Skin epidermis (tissue), 12 donors: Measurements from ENCODE around the gene SFT2D2.

Experiments used
- H3K27ac ChIP-seq, 21 experiments: fragments of 200-600 bp; sonication (generic) in 11 of 21; one replicate each; pipeline ENCODE4 v1.5.0; 2020; ENCODE audit warnings: mild to moderate bottlenecking in 3 of 21, inconsistent platforms in 2 of 21, moderate library complexity in 2 of 21
- H3K4me3 ChIP-seq, 7 experiments: fragments of 200-600 bp; sonication (generic) in 2 of 7; one replicate each; pipeline ENCODE4 v1.5.0; 2020; ENCODE audit warnings: inconsistent platforms in 2 of 7, mild to moderate bottlenecking in 2 of 7, moderate library complexity in 1 of 7

Gene SFT2D2

DNA sequence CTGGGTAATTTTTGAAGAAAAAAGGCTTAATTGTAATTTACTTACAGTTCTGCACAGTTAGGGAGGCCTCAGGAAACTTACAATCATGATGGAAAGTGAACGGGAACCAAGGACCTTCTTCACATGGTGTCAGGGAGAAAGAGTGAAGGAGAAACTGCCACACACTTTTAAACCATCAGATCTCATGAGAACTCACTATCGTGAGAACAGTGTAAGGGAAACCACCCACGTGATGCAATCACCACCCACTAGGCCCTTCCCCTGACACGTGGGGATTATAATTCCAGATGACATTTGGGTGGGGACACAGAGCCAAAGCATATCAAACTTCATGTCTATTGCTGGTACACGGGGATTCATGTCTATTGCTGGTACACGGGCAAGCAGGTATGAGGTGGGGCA is 5.3 kb upstream of the SFT2D2 start:
- H3K27ac ChIP-seq = no peak overlapping the region
- no peak overlapping the region for H3K4me3 ChIP-seq

DNA sequence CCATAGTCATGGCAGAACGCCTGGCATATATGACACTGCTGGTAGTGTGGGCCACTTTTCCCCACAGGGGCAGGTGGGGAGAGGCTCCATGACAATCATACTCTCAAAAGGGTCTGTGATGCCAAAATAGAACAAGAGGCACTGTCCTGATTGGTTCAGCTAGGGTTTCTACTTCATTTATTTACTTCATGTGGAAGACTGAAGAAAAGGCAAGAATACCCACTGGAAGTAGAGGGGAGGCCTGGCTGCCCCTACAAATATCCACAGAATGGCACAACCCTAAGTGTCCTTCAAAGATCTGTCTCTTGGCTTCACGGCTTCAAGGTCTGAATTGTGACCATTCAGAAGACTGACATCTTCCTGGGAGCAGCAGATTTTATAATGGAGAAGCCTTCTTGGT is 4.5 kb upstream of the SFT2D2 start:
- Histone ChIP-seq H3K27ac (no peak overlapping the region), H3K4me3 (no peak overlapping the region)

DNA sequence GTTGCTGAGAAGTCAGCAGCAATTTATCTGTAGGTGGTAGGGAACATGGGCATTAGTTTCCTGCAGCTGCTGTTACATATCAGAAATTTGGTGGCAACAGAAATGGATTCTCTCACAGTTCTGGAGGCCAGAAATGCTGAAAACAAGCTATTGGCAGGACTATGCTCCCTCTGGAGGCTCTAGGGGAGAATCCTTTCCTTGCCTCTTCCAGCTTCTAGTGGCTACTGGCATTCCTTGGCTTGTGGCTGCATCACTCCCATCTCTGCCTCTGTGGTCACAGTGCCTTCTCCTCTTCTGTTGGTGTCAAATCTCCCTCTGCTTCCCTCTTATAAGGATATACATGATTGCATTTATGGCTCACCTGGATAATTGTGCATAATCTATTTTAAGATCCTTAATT is 2.5 kb upstream of the SFT2D2 start:
- Histone ChIP-seq H3K27ac (no peak overlapping the region), H3K4me3 (no peak overlapping the region)

DNA sequence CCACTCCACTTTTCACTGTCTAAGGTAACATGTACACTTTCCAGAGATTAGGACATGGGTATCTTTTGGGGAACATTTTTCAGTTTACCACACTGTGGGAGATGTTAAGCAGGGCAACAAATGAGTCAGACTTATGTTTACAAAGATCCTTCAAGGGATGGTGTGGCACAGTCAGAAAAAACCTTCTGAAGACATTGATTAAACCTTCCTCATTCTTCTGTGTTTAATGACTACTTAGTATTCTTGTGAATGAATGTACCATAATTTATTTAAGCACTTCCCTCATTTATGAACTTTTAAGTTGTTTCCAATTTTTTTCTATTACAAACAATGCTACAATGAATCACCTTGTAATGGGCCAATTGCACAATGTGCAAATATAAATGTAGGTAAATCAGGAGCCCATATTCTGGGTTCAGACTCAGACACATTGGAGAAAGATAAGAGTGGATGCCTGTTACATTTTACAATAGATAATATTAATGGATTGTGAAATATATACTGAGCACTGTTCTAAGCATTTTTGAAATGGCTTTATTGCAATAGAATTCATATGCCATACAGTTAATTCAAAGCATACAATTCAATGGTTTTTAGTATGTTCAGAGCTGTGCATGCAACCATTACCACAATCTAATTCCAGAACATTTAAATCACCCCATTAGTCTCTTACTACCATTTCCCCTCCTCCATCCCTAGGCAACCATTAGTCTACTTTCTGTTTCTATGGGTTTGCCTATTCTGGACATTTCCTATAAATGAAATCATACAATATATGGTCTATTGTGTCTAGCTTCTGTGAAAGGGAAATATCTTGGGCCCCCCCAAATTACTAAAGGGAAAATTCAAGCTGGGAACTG is 1.9 kb upstream of the SFT2D2 start:
- Histone ChIP-seq H3K4me3 (no peak overlapping the region), H3K27ac (no peak overlapping the region)

DNA sequence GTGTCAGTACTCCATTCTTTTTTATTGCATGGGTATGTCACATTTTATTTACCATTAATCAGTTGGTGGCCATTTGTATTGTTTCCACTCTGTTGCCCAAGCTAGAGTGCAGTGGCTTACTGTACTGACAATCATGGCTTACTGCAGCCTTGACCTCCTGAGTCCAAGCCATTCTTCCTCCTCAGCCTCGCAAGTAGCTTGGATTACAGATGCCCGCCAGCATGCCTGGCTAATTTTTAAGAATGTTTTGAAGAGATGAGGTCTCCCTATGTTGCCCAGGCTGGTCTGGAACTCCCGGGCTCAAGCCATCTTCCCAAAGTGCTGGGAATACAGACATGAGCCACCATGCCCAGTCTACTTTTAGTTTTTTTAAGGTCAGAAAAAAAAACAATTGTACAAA is 813 bp upstream of the SFT2D2 start:
- peak overlapping the region in 4 of 7 experiments; percentile 85 to 94 (median 88) for H3K4me3 ChIP-seq

DNA sequence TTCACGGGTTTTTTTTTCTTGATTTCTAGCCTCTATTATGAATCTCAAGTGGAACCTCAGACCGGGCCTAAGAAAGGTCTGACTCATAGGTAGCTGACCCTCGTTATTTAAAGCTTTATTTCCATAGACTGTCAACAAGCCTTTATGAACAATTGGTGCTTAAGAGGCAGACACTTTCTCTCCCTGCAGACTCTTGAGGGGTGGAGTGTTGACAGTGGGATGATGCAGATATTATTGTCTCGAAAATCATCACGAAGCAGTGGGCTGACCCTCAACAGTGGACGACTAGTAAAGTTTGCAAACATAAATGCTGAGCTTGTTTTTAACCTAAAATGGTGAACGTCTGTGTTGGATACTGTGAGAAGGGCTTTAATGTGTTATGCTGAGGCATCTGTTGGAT is 1.8 kb downstream of the SFT2D2 start:
- Histone ChIP-seq H3K27ac (peak overlapping the region in 13 of 21 experiments; percentile 30 to 95 (median 93)), H3K4me3 (peak overlapping the region in 6 of 7 experiments; percentile 64 to 94 (median 87))

More for the DNA sequence above, 813 bp upstream of the SFT2D2 start:
- peak overlapping the region in 6 of 21 experiments; percentile 89 to 95 (median 94) for H3K27ac ChIP-seq

DNA sequence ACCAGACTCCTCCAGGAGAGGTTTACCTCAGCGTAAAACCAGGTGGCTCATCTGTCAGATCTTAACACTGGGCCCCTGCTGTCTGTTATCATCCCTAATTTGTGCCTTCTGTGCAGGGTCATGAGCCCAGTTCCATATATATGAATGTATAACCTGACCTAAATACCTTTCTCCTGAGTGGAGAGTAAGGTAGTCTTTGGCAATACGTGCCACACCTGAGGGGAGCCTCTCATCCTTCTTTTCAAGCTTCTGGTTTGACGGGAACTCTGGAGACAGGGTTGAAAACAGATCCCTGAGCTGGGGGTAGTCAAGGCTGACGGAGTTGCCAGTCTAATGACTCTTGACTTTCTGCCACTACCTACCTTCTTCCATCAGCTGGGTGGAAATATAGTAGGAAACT is 4.1 kb downstream of the SFT2D2 start:
- peak overlapping the region in 12 of 21 experiments; percentile 10 to 95 (median 59) for H3K27ac ChIP-seq
- no peak overlapping the region for H3K4me3 ChIP-seq

DNA sequence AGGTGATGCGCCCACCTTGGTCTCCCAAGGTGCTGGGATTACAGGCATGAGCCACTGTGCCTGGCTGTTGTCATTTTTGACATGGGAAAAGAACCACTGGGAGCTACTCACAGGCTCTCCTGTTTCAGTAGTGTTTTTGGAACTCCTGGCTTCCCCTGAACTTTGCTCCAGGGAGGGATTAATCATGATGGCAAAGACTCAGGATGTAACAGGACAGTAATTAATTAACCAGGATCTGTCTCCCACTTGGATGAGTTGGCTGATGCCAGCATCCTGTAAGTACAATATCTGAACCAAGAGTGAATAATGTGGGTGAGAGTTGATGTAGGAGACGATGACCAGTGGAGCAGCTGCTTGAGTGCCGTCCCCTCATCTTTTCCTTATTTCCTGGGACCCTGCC is 4.9 kb downstream of the SFT2D2 start:
- no peak overlapping the region for H3K4me3 ChIP-seq
- H3K27ac ChIP-seq = peak overlapping the region in 7 of 21 experiments; percentile 5 to 93 (median 34)

DNA sequence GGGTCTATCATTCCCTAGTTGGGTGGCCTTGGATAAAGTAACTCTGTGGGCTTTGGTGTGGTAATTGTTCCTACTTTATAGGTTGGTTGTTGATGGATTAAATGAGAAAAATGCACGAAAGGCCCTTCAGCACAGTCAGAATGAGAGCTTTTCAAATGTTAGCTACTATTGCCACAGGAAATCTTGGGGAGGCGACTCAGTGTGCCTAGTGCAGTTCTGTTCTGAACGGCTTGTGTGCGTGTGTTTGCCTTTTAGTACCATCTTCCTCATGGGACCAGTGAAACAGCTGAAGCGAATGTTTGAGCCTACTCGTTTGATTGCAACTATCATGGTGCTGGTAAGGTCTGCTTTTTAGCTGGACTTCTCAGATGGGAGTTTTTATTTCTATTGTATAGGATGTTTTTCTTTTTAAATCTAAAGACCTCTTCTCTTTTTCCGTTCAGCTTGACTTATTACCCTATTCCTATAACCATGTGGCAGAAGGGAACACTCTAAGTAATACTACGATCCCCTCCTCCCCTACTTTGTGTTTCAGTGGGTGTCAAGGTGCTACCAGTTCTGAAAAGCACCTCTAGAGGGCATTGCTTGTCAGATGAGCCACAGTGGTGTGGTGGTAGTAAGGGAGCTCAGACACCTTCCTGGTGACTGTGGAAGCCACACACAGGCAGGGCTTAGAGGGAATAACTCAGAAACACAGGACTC is 9.2 kb downstream of the SFT2D2 start:
- H3K27ac ChIP-seq = peak overlapping the region in 3 of 21 experiments; percentile 9 to 63 (median 52)

DNA sequence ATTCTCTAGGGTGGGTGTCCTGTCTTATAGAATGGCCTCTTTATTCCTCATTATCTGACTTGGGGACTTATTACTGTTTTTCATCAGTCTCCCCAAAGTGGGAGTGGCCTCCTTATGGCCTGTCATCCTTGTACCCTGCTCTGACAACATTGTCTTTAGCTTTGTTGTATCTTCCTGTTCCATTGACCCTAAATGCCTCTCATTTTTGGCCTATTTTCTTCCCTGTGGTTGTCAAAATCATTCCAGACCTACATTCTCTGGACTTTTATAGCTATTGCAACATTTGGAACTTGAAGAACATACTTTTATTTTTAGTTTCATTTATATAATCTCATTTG is 9.7 kb downstream of the SFT2D2 start:
- no peak overlapping the region for H3K4me3 ChIP-seq
- peak overlapping the region in 3 of 21 experiments; percentile 9 to 63 (median 52) for H3K27ac ChIP-seq

More for the DNA sequence above, 9.2 kb downstream of the SFT2D2 start:
- H3K4me3 ChIP-seq = no peak overlapping the region

DNA sequence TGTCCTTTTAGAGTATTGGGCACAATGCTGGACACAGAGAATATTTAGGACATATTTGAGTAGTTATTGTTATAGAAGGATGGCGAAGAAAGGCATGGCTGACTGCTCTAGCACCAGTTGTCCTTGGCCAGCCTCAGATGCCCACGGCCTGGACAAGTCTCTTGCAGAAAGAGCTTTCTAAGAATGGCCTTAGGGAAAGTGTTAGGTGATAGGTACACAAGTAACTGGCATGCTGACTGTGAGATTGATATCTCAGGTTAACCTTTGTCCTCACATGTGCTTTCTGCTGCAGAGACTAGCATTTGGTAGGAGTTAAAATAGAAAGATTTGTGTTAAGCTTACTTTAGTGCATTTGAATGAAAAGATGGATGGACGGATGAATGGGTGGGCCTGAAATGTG is 10.1 kb downstream of the SFT2D2 start:
- Histone ChIP-seq H3K4me3 (no peak overlapping the region), H3K27ac (no peak overlapping the region)

DNA sequence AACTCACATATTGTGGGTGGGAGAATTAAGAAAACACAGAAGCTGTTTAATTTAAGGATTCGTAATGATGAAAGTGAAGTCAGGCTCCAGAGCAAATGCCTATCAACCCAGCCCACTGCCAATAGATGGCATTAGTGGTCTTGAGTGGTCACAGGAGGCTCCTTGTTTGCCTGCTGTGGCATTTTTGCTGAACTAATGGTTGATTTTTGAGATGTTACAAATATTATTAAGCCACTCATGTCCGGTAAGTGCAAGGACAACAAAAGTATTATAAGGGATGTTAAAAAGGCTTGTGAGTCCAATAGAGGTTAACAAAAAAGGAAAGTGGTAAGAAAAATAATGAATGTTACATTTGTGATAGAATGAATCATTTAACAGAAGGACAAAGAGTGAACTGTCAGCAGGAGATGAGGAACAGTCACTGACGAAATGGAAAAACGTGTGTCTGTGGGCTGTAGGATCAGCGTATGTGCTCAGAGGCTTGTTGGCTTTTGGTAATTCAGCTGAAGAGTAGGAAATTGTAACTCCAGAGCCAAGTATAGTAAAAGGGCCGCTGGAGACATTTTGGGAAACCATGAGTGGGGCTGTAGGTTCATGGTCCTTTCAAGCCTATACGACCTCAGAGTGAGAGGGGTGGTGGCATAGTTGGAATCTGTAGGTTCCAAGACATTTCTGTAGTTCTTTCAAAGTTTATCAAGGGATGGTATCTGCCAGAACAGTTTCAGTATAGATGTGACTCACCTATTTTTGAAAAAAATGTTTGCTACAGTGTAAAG is 11.2 kb downstream of the SFT2D2 start:
- H3K27ac ChIP-seq = no peak overlapping the region
- no peak overlapping the region for H3K4me3 ChIP-seq

DNA sequence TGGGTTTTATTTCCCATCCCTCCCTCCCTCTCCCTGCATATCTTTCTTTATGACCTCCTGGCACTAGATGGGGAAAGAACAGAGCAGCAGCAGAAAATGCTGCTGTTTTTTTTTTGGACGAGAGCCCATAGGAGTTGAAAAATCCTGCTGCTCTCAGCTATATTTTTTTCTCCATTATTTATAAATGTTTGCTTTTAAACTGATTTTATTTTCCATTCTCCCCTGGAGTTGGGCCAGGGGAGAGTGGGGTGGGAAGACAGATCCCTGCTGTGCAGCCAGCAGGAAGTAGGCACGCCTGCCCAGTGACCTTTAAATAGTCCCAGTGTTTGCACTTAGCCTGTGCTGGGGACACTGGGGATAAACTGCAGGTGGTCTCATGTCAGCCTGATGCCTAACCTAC is 17.4 kb downstream of the SFT2D2 start:
- H3K4me3 ChIP-seq = no peak overlapping the region
- H3K27ac ChIP-seq = peak overlapping the region in 6 of 21 experiments; percentile 2 to 49 (median 40)

DNA sequence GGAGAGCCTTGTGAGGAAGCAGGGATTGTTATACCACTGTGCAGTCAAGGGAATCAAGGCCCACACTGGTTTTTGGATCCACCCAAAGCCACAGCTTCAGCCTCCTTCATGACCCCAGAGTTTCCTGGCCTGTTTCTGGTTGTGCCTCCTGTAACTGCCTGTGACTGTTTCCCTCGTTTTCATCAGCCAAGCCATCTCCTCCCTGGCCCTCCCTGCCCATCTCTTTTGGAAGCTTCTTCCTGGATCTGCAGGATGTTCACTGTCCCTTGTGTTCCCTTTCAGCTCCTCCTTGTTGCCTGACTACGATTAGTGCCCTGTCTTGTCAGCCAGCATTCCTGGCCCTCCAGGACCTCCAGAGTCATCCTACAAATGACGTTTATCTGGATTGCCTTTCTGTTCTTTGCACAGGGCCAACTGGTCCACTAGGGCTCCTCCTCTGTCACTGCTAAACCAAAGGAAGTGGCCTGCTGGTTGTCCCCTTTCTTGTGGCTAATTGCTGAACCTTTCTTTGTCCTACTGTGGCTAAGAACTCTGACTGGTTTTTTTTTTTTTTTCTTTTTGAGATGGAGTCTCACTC is 17.9 kb downstream of the SFT2D2 start:
- no peak overlapping the region for H3K4me3 ChIP-seq
- peak overlapping the region in 8 of 21 experiments; percentile 2 to 59 (median 48) for H3K27ac ChIP-seq

DNA sequence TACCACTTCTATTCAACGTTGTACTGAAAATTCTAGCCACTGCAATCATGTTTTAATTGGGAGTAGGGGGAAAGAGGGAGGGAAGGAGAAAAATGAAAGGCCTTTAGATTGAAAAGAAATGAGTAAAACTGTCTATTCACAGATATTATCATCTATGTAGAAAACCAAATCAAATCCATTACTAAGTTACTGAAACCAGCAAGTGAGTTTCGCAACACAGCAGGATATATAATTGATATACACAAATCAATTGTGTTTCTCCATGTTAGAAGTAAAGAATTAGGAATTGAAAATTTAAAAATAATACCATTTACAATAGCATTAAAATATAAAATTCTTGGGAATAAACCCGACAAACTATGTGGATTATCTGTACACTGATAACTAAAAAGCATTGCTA is 19.2 kb downstream of the SFT2D2 start:
- Histone ChIP-seq H3K27ac (no peak overlapping the region), H3K4me3 (no peak overlapping the region)

DNA sequence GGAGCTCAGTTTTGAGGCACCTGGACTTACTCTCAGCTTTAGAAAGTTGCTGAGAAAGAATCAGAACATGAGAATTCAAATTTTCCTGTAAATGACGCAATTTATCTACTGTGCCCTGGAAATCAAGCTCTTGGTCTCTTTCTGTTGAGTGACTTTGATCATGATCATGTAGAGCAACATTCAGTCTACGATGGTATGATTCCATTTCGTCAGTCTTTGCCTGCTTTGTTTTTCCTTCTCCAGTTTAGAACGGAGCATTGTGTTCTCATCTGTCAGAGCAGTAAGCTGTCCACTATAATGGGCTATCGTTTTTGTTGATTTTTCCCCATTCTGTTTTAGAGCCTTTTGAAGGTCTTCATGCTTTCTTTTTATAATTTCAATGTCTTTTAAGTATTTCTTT is 20.7 kb downstream of the SFT2D2 start:
- H3K4me3 ChIP-seq = no peak overlapping the region
- no peak overlapping the region for H3K27ac ChIP-seq

DNA sequence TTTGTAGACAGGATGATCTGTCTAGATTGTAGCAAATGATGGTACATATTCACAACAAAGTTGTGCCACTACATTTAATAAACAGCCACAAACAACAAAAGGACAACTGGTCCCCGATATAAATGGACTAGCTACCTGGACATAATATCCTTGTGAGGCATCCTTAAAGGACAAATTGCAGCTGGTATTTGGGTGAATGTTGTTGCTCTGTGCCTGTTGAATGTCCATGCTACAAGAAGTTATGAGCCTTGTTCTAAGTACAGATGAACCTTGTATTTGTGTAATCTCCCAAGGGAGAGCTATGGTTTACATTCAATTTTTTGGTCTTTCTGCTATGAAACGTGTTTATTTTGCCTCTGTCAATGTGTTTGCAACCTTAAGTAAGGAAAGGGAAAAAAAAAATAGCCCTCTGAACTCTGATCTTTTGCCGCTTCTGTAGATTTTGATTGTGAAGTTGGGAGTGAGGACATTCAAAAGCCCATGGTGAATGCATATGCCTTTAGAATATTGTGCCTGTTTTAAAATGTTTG is 26.5 kb downstream of the SFT2D2 start:
- no peak overlapping the region for H3K27ac ChIP-seq
- no peak overlapping the region for H3K4me3 ChIP-seq

DNA sequence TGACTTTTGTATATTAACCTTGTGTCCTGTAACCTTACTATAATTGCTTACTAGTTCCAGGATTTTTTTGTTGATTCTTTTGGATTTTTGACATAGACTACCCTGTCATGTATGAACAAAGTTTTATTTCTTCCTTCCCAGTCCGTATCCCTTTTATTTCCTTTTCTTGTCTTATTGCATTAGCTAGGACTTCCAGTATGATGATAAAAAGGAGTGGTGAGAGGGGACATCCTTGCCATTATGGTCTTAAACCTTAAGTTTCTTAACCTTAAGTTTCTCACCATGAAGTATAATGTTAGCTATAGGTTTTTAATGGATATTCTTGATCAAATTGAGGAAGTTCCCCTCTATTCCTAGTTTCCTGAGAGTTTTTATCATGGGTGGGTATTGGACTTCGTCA is 30.4 kb downstream of the SFT2D2 start:
- no peak overlapping the region for H3K4me3 ChIP-seq
- H3K27ac ChIP-seq = no peak overlapping the region

DNA sequence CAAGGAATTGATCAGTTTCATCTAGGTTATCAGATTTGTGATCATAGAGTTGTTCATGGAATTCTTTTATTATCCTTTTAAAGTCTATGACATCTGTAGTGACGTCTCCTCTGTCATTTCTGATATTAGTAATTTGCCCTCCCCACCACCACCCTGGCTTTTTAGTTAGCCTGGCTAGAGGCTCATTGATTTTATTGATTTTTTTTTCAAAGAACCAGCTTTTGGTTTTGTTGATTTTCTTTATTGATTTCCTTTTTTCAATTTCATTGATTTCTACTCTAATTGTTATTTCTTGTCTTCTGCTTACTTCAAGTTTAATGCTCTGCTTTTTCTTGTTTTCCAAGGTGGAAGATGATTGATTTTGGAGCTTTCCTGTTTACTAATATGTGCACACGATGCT is 31.6 kb downstream of the SFT2D2 start:
- no peak overlapping the region for H3K27ac ChIP-seq
- no peak overlapping the region for H3K4me3 ChIP-seq

DNA sequence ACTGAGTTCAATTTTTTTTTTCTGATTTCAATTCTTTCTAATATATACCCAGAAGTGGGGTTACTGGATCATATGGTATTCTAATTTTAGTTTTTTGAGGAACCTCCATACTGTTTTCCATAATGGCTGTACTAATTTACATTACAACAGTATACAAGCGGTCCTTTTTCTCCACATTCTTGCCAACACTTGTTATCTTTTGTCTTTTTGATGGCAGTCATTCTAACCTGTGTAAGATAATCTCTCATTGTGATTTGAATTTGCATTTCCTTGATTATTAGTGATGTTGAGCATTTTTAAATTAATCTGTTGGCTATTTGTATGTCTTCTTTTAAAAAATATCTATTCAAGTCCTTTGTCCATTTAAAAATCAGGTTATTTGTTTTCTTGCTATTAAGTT is 33.8 kb downstream of the SFT2D2 start:
- Histone ChIP-seq H3K4me3 (no peak overlapping the region), H3K27ac (no peak overlapping the region)
